Panc1 (cell line): ENCODE measurements around the gene CD96. TPM values are rescaled to one million over a fixed set of nuclear protein-coding genes. Genes with fewer than 3 reads are reported as not detected.
"Not testable (repeated sequence)": the region's sequence is repeated elsewhere in the genome, so short reads cannot be mapped to it uniquely, and the experiment has no call there.

Experiments used
- ATAC-seq: fragments of 200-7000 bp; cut with Tn5 transposase; 2 replicates; pipeline ENCODE4 v1.9.1; 2020; ENCODE audit warnings: mild to moderate bottlenecking, moderate library complexity
- BruUV-seq: library from RNA; stranded (reverse); fragments of 400-500 nt; replicated peaks from 2 replicates; lab custom pipeline; 2021; lab: Mats Ljungman, UMichigan
- CTCF ChIA-PET: fragments of 300-600 bp; sonication (Branson Sonifier 250); formaldehyde crosslinking; loops from one replicate; lab custom pipeline; 2022; ENCODE audit warnings: antibody characterized with exemption; lab: Charles Lee
- POLR2A ChIA-PET: fragments of 300-600 bp; sonication (Branson Sonifier 250); formaldehyde crosslinking; loops from one replicate; lab custom pipeline; 2022; ENCODE audit warnings: antibody characterized with exemption; lab: Charles Lee
- DNase-seq: peaks from one replicate; pipeline ENCODE4 v3.0.0-alpha.2; 2010; ENCODE audit warnings: low read depth, low spot score
- H3K27ac ChIP-seq: 2 replicates; pipeline ENCODE4 v1.5.1; 2011; ENCODE audit warnings: mild to moderate bottlenecking, low read length, inconsistent platforms
- H3K27me3 ChIP-seq: fragments of 200-500 bp; sonication (Bioruptor generic); 2 replicates; pipeline ENCODE4 v1.6.0; 2014; ENCODE audit warnings: low read length, inconsistent platforms; ENCODE audit not compliant: control insufficient read depth, insufficient read depth
- H3K36me3 ChIP-seq: fragments of 200-500 bp; sonication (Bioruptor generic); 2 replicates; pipeline ENCODE4 v1.5.1; 2014; ENCODE audit warnings: inconsistent platforms, mild to moderate bottlenecking, low read length, moderate library complexity; ENCODE audit not compliant: control insufficient read depth, insufficient read depth
- H3K4me1 ChIP-seq: 2 replicates; pipeline ENCODE4 v1.5.1; 2011; ENCODE audit warnings: inconsistent platforms, mild to moderate bottlenecking, low read length, moderate library complexity; ENCODE audit not compliant: control insufficient read depth, insufficient read depth
- H3K4me3 ChIP-seq, 2 experiments: 2 replicates each; pipeline ENCODE4 v1.5.1; 2011 to 2012; ENCODE audit warnings: low read depth in 2 of 2, low read length in 2 of 2, mild to moderate bottlenecking in 2 of 2, inconsistent platforms in 1 of 2, moderate library complexity in 1 of 2
- H3K9me3 ChIP-seq: fragments of 200-500 bp; sonication (Bioruptor generic); 2 replicates; pipeline ENCODE4 v1.5.1; 2014; ENCODE audit warnings: low read depth, mild to moderate bottlenecking, inconsistent platforms, low read length, moderate library complexity; ENCODE audit not compliant: control insufficient read depth, insufficient read depth
- POLR2AphosphoS5 ChIP-seq: IDR thresholded peaks from 2 replicates; pipeline ENCODE4 v1.6.1; 2012; ENCODE audit warnings: mild to moderate bottlenecking, low read depth, low read length, moderate library complexity
- SIN3A ChIP-seq: IDR thresholded peaks from 2 replicates; pipeline ENCODE4 v1.6.1; 2012; ENCODE audit warnings: low read depth, mild to moderate bottlenecking, low read length, moderate library complexity, borderline replicate concordance; ENCODE audit not compliant: insufficient read depth
- TCF7L2 ChIP-seq: IDR thresholded peaks from 2 replicates; pipeline ENCODE4 v1.6.1; 2011; ENCODE audit warnings: mild to moderate bottlenecking, low read depth, low read length, inconsistent platforms
- in situ Hi-C: cut with HindIII; loops from 2 replicates; pipeline ENCODE4 v1.10.0; 2016; ENCODE audit warnings: low sequenced_read_pairs, low pct_unique_long_range_greater_than_20kb
- intact Hi-C: fragments of 100-400 bp; cut with micrococcal nuclease; formaldehyde crosslinking; loops from one replicate; pipeline ENCODE4 v1.10.0; 2022; ENCODE audit not compliant: unreplicated experiment
- total RNA-seq: library from RNA; stranded (reverse); gene quantifications from one replicate; pipeline ENCODE4 v1.2.1, GENCODE V29; 2021; ENCODE audit not compliant: unreplicated experiment
- TF ChIP-seq, protein P1 (sequence below), 2 experiments: IDR thresholded peaks; 2 replicates each; pipeline ENCODE4 v1.6.1; 2011 to 2012; ENCODE audit warnings: low read depth in 2 of 2, control low read depth in 1 of 2, low read length in 1 of 2, mild to moderate bottlenecking in 1 of 2, moderate library complexity in 1 of 2; ENCODE audit not compliant: insufficient read depth in 1 of 2
- TF ChIP-seq, protein P2 (sequence below): fragments of 450-650 bp; IDR thresholded peaks from 2 replicates; pipeline ENCODE4 v1.5.1; 2017; ENCODE audit warnings: mild to moderate bottlenecking

Gene CD96
- total RNA-seq, 1 experiment from 2014 or later = not detected

DNA sequence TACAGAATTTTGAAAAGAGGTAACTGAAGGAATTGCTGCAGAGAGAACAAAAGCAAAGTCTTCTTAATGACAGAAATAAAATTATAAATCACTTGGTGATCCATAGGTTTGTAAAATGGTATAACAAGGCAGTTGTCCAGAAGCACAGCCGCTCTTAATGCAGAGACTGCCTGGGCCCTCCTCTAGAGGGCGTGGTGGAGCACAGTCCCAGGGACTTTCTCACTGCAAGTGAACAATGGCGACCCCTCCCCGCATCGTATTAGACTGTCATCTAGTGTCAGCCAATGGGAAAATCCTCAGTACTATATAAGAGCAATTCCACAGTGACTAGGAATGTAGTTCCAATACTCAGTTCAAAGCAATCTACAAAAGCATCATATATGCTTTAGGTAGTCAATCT is 79.5 kb downstream of the CD96 start:
- ATAC-seq = no peak
- ChIA-PET CTCF (no interaction called here), POLR2A (no interaction called here)
- no peak for DNase-seq
- no peaks in the 10 kb centered on the region for H3K4me1 ChIP-seq
- no peaks in the 10 kb centered on the region for H3K27me3 ChIP-seq
- no peak overlapping the region for H3K27ac ChIP-seq
- in situ Hi-C loops = no loop called here
- H3K36me3 ChIP-seq = no peaks in the 10 kb centered on the region
- TF ChIP-seq, protein P1, sequence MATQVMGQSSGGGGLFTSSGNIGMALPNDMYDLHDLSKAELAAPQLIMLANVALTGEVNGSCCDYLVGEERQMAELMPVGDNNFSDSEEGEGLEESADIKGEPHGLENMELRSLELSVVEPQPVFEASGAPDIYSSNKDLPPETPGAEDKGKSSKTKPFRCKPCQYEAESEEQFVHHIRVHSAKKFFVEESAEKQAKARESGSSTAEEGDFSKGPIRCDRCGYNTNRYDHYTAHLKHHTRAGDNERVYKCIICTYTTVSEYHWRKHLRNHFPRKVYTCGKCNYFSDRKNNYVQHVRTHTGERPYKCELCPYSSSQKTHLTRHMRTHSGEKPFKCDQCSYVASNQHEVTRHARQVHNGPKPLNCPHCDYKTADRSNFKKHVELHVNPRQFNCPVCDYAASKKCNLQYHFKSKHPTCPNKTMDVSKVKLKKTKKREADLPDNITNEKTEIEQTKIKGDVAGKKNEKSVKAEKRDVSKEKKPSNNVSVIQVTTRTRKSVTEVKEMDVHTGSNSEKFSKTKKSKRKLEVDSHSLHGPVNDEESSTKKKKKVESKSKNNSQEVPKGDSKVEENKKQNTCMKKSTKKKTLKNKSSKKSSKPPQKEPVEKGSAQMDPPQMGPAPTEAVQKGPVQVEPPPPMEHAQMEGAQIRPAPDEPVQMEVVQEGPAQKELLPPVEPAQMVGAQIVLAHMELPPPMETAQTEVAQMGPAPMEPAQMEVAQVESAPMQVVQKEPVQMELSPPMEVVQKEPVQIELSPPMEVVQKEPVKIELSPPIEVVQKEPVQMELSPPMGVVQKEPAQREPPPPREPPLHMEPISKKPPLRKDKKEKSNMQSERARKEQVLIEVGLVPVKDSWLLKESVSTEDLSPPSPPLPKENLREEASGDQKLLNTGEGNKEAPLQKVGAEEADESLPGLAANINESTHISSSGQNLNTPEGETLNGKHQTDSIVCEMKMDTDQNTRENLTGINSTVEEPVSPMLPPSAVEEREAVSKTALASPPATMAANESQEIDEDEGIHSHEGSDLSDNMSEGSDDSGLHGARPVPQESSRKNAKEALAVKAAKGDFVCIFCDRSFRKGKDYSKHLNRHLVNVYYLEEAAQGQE (IDR thresholded peaks at IDR 0.05; ENCODE audit: insufficient read depth in 1 of 2, low read depth in 2 of 2, low read length in 1 of 2) = no peak
- TF ChIP-seq, protein P2, sequence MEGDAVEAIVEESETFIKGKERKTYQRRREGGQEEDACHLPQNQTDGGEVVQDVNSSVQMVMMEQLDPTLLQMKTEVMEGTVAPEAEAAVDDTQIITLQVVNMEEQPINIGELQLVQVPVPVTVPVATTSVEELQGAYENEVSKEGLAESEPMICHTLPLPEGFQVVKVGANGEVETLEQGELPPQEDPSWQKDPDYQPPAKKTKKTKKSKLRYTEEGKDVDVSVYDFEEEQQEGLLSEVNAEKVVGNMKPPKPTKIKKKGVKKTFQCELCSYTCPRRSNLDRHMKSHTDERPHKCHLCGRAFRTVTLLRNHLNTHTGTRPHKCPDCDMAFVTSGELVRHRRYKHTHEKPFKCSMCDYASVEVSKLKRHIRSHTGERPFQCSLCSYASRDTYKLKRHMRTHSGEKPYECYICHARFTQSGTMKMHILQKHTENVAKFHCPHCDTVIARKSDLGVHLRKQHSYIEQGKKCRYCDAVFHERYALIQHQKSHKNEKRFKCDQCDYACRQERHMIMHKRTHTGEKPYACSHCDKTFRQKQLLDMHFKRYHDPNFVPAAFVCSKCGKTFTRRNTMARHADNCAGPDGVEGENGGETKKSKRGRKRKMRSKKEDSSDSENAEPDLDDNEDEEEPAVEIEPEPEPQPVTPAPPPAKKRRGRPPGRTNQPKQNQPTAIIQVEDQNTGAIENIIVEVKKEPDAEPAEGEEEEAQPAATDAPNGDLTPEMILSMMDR = peak; percentile 38
- TF ChIP-seq SIN3A = no peak
- no peak overlapping the region for H3K4me3 ChIP-seq
- BruUV-seq = no TSS peak
- intact Hi-C loops = no loop called here
- H3K9me3 ChIP-seq = no peaks in the 10 kb centered on the region

DNA sequence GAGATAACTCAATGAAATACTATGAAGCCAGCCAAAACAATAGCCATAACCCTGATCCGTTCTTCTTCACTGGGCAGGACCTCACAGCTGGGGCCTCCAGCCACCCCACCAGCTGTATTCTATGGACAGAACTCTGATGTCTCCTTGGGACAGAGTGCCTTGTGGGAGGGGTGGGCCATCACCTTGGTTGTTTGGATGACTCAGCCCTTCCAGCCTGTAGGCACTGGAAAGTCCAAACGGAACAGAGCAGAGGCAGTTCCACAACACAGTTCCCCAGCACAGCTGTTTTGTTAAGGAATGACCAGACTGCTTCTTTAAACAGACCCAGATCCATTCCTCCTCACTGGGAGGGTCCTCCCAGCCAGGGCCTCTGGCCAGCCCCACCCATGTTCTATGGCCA is 85.1 kb downstream of the CD96 start:
- Histone ChIP-seq H3K9me3 (no peaks in the 10 kb centered on the region), H3K36me3 (no peaks in the 10 kb centered on the region), H3K4me1 (no peaks in the 10 kb centered on the region), H3K4me3 (no peak overlapping the region), H3K27me3 (no peaks in the 10 kb centered on the region), H3K27ac (no peak overlapping the region)
- ATAC-seq (no peak), DNase-seq (no peak)
- ChIA-PET POLR2A (no interaction called here), CTCF (no interaction called here)
- no TSS peak for BruUV-seq
- intact Hi-C loops = no loop called here
- in situ Hi-C loops = no loop called here
- TF ChIP-seq, protein P2 = no peak
- TF ChIP-seq SIN3A (no peak), TCF7L2 (no peak), POLR2AphosphoS5 (no peak)
- TF ChIP-seq, protein P1 (IDR thresholded peaks at IDR 0.05; ENCODE audit: insufficient read depth in 1 of 2, low read depth in 2 of 2, low read length in 1 of 2) = no peak

DNA sequence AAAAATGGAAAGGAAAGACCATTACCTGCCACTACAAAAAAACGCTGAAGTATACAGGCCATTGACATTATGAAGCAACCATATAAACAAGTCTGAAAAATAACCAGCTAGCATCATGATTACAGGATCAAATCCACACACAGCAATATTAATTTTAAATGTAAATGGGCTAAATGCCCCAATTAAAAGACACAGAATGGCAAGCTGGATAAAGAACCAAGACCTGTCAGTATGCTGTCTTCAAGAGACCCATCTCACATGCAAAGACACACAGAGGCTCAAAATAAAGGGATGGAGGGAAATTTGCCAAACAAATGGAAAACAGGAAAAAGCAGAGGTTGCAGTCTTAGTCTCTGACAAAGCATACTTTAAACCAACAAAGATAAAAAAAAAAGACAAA is 87.0 kb downstream of the CD96 start:
- in situ Hi-C loops, H3K27ac ChIP-seq, H3K4me1 ChIP-seq, POLR2A ChIA-PET, ATAC-seq, intact Hi-C loops, CTCF ChIA-PET, H3K4me3 ChIP-seq, H3K27me3 ChIP-seq, BruUV-seq, DNase-seq, H3K36me3 ChIP-seq, H3K9me3 ChIP-seq: not testable (repeated sequence)

DNA sequence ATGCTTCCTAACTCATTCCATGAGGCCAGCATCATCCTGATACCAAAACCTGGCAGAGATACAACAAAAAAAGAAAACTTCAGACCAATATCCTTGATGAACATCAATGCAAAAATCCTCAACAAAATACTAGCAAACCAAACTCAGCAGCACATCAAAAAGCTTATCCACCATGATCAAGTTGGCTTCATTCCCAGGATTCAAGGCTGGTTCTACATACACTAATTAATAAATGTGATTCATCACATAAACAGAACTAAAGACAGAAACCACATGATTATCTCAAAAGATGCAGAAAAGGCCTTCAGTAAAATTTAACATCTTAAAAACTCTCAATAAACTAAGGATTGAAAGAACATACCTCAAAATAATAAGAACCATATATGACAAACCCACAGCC is 88.6 kb downstream of the CD96 start:
- H3K9me3 ChIP-seq, CTCF ChIA-PET, BruUV-seq, DNase-seq, H3K36me3 ChIP-seq, intact Hi-C loops, H3K4me1 ChIP-seq, in situ Hi-C loops, H3K27ac ChIP-seq, H3K27me3 ChIP-seq, H3K4me3 ChIP-seq, ATAC-seq, POLR2A ChIA-PET: not testable (repeated sequence)
